ENCODE data around the gene ATXN1. TPM values are rescaled to one million over a fixed set of nuclear protein-coding genes. Genes with fewer than 3 reads are reported as not detected.

The ATXN1 gene
- total and polyA plus RNA-seq, 2 of the 8 experiments (the other 6 are each of a cell fraction or from before 2014, with no cell fraction given): 1.6 to 4.0 TPM

DNA sequence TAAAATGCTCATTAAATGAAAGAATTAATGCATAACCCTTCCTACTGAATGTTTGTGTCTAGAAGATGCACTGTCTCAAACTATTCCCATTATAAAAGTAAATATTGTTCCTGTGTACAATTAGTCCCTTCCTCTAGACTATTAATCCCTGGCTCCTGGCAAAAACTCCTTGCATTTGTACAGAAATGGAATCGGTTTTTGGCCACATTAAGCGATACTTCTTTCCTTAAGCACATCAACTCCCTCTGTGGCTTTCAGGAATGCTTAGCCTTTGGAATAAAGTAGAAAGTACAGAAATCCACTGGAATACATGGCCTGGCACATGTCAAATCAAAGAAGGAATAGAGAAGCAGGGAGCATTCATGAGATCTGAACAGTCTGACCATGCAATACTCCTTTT, 343.1 kb downstream of the ATXN1 start:
- H3K56ac ChIP-seq (replicated peaks; ENCODE audit: insufficient read length, low read depth, low read length): no peak overlapping the region
- H4K5ac ChIP-seq (ENCODE audit: insufficient read length, low read depth, low read length): no peak overlapping the region
- no peaks in the 10 kb centered on the region for H3K27me3 ChIP-seq (replicated peaks in 1 of 4; ENCODE audit: control insufficient read depth in 3 of 4, extremely low read depth in 1 of 4, insufficient read depth in 3 of 4, low read length in 3 of 4)
- H3K14ac ChIP-seq (ENCODE audit: insufficient read length): no peak overlapping the region
- no peak overlapping the region for H3K18ac ChIP-seq (ENCODE audit: extremely low read depth, low read length)
- H3K27ac ChIP-seq (ENCODE audit: low read depth, low read length): no peak overlapping the region
- H3K9me3 ChIP-seq (ENCODE audit: insufficient read depth in 2 of 2, low read depth in 1 of 2, low read length in 1 of 2): no peaks in the 10 kb centered on the region
- H3K4me1 ChIP-seq (replicated peaks in 1 of 4; ENCODE audit: control insufficient read depth in 3 of 4, insufficient read depth in 4 of 4, low read length in 3 of 4): peaks cover 0 to 7% (median 2%) of the 10 kb centered on the region in 4 experiments; a peak in 2 of 7 replicates
- no peak overlapping the region for H2BK5ac ChIP-seq (ENCODE audit: low read depth, low read length)
- H2BK15ac ChIP-seq (ENCODE audit: low read length): no peak overlapping the region
- H3K23ac ChIP-seq (ENCODE audit: insufficient read length): no peak overlapping the region
- no peak overlapping the region for H2BK20ac ChIP-seq (ENCODE audit: low read length)
- WGBS, 2 experiments (ENCODE audit: extremely low coverage in 1 of 2, insufficient coverage in 1 of 2, insufficient read length in 1 of 2, insufficient replicate concordance in 2 of 2, low coverage in 1 of 2, low lambda C conversion rate in 2 of 2, missing lambda C conversion rate in 1 of 2): 94% methylated on average over 2 of the region's 2 CpGs; no CpG with 5 or more reads in 1 of the 2 experiments
- no peak overlapping the region for H3K4me3 ChIP-seq (ENCODE audit: extremely low read depth in 1 of 4, insufficient read depth in 2 of 4, low read depth in 3 of 4, low read length in 4 of 4)
- no peak overlapping the region for H4K91ac ChIP-seq (replicated peaks; ENCODE audit: insufficient read length, low read length)
- no peaks in the 10 kb centered on the region for H3K79me2 ChIP-seq (ENCODE audit: control insufficient read depth in 1 of 2, insufficient read depth in 2 of 2, low read length in 2 of 2)
- H2BK120ac ChIP-seq (replicated peaks; ENCODE audit: low read depth, low read length): no peak overlapping the region
- no peak overlapping the region for H3K4me2 ChIP-seq (ENCODE audit: insufficient read depth in 1 of 2, low read depth in 2 of 2, low read length in 2 of 2)
- ChIA-PET POLR2A (ENCODE audit: partially characterized antibody) (no interaction called here), CTCF (ENCODE audit: partially characterized antibody) (interaction anchor here (3.7 kb wide), 1 partner anchor 8 kb away, joined by 24 read pairs; no protein-coding TSS in a partner anchor)
- H3K79me1 ChIP-seq (ENCODE audit: low read depth, low read length): no peaks in the 10 kb centered on the region
- no peak overlapping the region for H3K9ac ChIP-seq (replicated peaks in 1 of 4; ENCODE audit: extremely low read depth in 1 of 4, low read depth in 3 of 4, low read length in 3 of 4)
- no peaks in the 10 kb centered on the region; the same call in 1 of the 2 replicates for H3K23me2 ChIP-seq (ENCODE audit: low read depth, low read length)
- H4K8ac ChIP-seq (ENCODE audit: extremely low read depth, insufficient read depth, low read length): no peak overlapping the region
- no peak overlapping the region for H2AK5ac ChIP-seq (ENCODE audit: low read depth, low read length)
- H3K36me3 ChIP-seq (ENCODE audit: control insufficient read depth in 2 of 4, insufficient read depth in 4 of 4, low read length in 3 of 4): no peaks in the 10 kb centered on the region
- FAIRE-seq (no peak), DNase-seq (ENCODE audit: low read depth in 1 of 2, low spot score in 2 of 2) (no peak)
- no peak overlapping the region for H2AFZ ChIP-seq (ENCODE audit: low read length)
- no peak for TF ChIP-seq SRF (IDR thresholded peaks at IDR 0.05; ENCODE audit: low read depth, low read length)
- no peak for TF ChIP-seq CEBPB (IDR thresholded peaks at IDR 0.05; ENCODE audit: low read depth, low read length)
- no peak for TF ChIP-seq SIX5 (IDR thresholded peaks at IDR 0.05; ENCODE audit: low read depth, low read length)
- TF ChIP-seq ATF2 (IDR thresholded peaks at IDR 0.05; ENCODE audit: low read length): no peak
- no peak for TF ChIP-seq GTF2F1 (IDR thresholded peaks at IDR 0.05; ENCODE audit: borderline replicate concordance, low read depth, low read length)
- TF ChIP-seq POU5F1 (IDR thresholded peaks at IDR 0.05; ENCODE audit: low read depth, low read length): no peak
- no peak for TF ChIP-seq TCF12 (IDR thresholded peaks at IDR 0.05; ENCODE audit: low read depth, low read length)
- H4K20me1 ChIP-seq (replicated peaks in 1 of 2; ENCODE audit: control insufficient read depth in 1 of 2, insufficient read depth in 2 of 2, low read length in 2 of 2): no peaks in the 10 kb centered on the region
- no peak overlapping the region for H2BK12ac ChIP-seq (ENCODE audit: low read depth, low read length)
- no peak overlapping the region for H3K4ac ChIP-seq (replicated peaks; ENCODE audit: insufficient read length, low read depth, low read length)
